Measurements from ENCODE around the gene PRRG1.

Gene PRRG1

GRCh38 chrX:37364666-37365065, 15.5 kb downstream of the PRRG1 start:
- Histone ChIP-seq H3K27ac (ENCODE audit: low read depth, low read length) (no peak overlapping the region), H3K27me3 (ENCODE audit: low read length) (no peaks in the 10 kb centered on the region), H2AFZ (ENCODE audit: low read depth, low read length, severe bottlenecking) (no peak overlapping the region), H3K9me2 (replicated peaks; ENCODE audit: insufficient read depth, low read length) (no peaks in the 10 kb centered on the region), H3K79me2 (ENCODE audit: insufficient read depth, low read length) (no peaks in the 10 kb centered on the region), H3K9ac (ENCODE audit: low read length) (no peak overlapping the region), H3K4me2 (ENCODE audit: low read depth, low read length, poor library complexity, severe bottlenecking) (no peak overlapping the region), H3K36me3 (ENCODE audit: low read length) (no peaks in the 10 kb centered on the region), H3K9me3 (ENCODE audit: insufficient read depth, low read length) (no peaks in the 10 kb centered on the region), H4K20me1 (ENCODE audit: low read depth, low read length) (no peaks in the 10 kb centered on the region), H3K4me3 (ENCODE audit: insufficient read depth, low read length, poor library complexity, severe bottlenecking) (no peak overlapping the region), H3F3A (ENCODE audit: insufficient read depth) (no peaks in the 10 kb centered on the region)
- no peak for TF ChIP-seq EZH2phosphoT487 (conservative IDR thresholded peaks at IDR 0.05; ENCODE audit: low read length)
- TF ChIP-seq CTCF (IDR thresholded peaks at IDR 0.05; ENCODE audit: insufficient read depth, low read length, poor library complexity, severe bottlenecking), result no peak

GRCh38 chrX:37367946-37368345, 18.8 kb downstream of the PRRG1 start:
- Histone ChIP-seq H3K4me3 (ENCODE audit: insufficient read depth, low read length, poor library complexity, severe bottlenecking) (no peak overlapping the region), H3K9me3 (ENCODE audit: insufficient read depth, low read length) (no peaks in the 10 kb centered on the region), H3K27ac (ENCODE audit: low read depth, low read length) (no peak overlapping the region), H3K4me2 (ENCODE audit: low read depth, low read length, poor library complexity, severe bottlenecking) (no peak overlapping the region), H4K20me1 (ENCODE audit: low read depth, low read length) (no peaks in the 10 kb centered on the region), H3K9me2 (replicated peaks; ENCODE audit: insufficient read depth, low read length) (no peaks in the 10 kb centered on the region), H3K27me3 (ENCODE audit: low read length) (no peaks in the 10 kb centered on the region), H3F3A (ENCODE audit: insufficient read depth) (no peaks in the 10 kb centered on the region), H3K9ac (ENCODE audit: low read length) (no peak overlapping the region), H2AFZ (ENCODE audit: low read depth, low read length, severe bottlenecking) (no peak overlapping the region), H3K79me2 (ENCODE audit: insufficient read depth, low read length) (no peaks in the 10 kb centered on the region), H3K36me3 (ENCODE audit: low read length) (no peaks in the 10 kb centered on the region)
- TF ChIP-seq EZH2phosphoT487 (conservative IDR thresholded peaks at IDR 0.05; ENCODE audit: low read length), result no peak

GRCh38 chrX:37370499-37371141, 21.5 kb downstream of the PRRG1 start:
- no peak overlapping the region for H3K4me2 ChIP-seq (ENCODE audit: low read depth, low read length, poor library complexity, severe bottlenecking)
- no peaks in the 10 kb centered on the region for H3K36me3 ChIP-seq (ENCODE audit: low read length)
- no peaks in the 10 kb centered on the region for H3K27me3 ChIP-seq (ENCODE audit: low read length)
- no peak overlapping the region for H3K4me3 ChIP-seq (ENCODE audit: insufficient read depth, low read length, poor library complexity, severe bottlenecking)
- H2AFZ ChIP-seq (ENCODE audit: low read depth, low read length, severe bottlenecking), result no peak overlapping the region
- H3K9me3 ChIP-seq (ENCODE audit: insufficient read depth, low read length), result no peaks in the 10 kb centered on the region
- H4K20me1 ChIP-seq (ENCODE audit: low read depth, low read length), result no peaks in the 10 kb centered on the region
- no peaks in the 10 kb centered on the region for H3K79me2 ChIP-seq (ENCODE audit: insufficient read depth, low read length)
- no peaks in the 10 kb centered on the region for H3F3A ChIP-seq (ENCODE audit: insufficient read depth)
- H3K27ac ChIP-seq (ENCODE audit: low read depth, low read length), result no peak overlapping the region
- H3K9ac ChIP-seq (ENCODE audit: low read length), result no peak overlapping the region
- H3K9me2 ChIP-seq (replicated peaks; ENCODE audit: insufficient read depth, low read length), result no peaks in the 10 kb centered on the region
- no peak for TF ChIP-seq EZH2phosphoT487 (conservative IDR thresholded peaks at IDR 0.05; ENCODE audit: low read length)
- TF ChIP-seq CTCF (IDR thresholded peaks at IDR 0.05; ENCODE audit: insufficient read depth, low read length, poor library complexity, severe bottlenecking), result no peak

- Histone ChIP-seq H3K27ac (ENCODE audit: low read depth, low read length) (no peak overlapping the region), H3K79me2 (ENCODE audit: insufficient read depth, low read length) (no peaks in the 10 kb centered on the region), H3K9me3 (ENCODE audit: insufficient read depth, low read length) (no peaks in the 10 kb centered on the region), H3K4me3 (ENCODE audit: insufficient read depth, low read length, poor library complexity, severe bottlenecking) (no peak overlapping the region), H4K20me1 (ENCODE audit: low read depth, low read length) (no peaks in the 10 kb centered on the region), H3K27me3 (ENCODE audit: low read length) (no peaks in the 10 kb centered on the region), H3K9ac (ENCODE audit: low read length) (no peak overlapping the region), H2AFZ (ENCODE audit: low read depth, low read length, severe bottlenecking) (no peak overlapping the region), H3K9me2 (replicated peaks; ENCODE audit: insufficient read depth, low read length) (no peaks in the 10 kb centered on the region), H3K36me3 (ENCODE audit: low read length) (no peaks in the 10 kb centered on the region), H3K4me2 (ENCODE audit: low read depth, low read length, poor library complexity, severe bottlenecking) (no peak overlapping the region), H3F3A (ENCODE audit: insufficient read depth) (no peaks in the 10 kb centered on the region)
- no peak for TF ChIP-seq EZH2phosphoT487 (conservative IDR thresholded peaks at IDR 0.05; ENCODE audit: low read length)
- no peak for TF ChIP-seq CTCF (IDR thresholded peaks at IDR 0.05; ENCODE audit: insufficient read depth, low read length, poor library complexity, severe bottlenecking)
Observed at GRCh38 chrX:37371578-37371991, 22.4 kb downstream of the PRRG1 start.
